HG02852 (cell line): Measurements from ENCODE around the gene C12orf57.

Source experiments
- ATAC-seq: cut with Tn5 transposase; IDR thresholded peaks from one replicate; pipeline ENCODE4 v1.9.1; 2021; ENCODE audit warnings: mild to moderate bottlenecking, moderate library complexity; ENCODE audit not compliant: unreplicated experiment

The C12orf57 gene

GRCh38 chr12:6952121-6952862, 8.5 kb downstream of the C12orf57 start:
- ATAC-seq: no peak

DNA sequence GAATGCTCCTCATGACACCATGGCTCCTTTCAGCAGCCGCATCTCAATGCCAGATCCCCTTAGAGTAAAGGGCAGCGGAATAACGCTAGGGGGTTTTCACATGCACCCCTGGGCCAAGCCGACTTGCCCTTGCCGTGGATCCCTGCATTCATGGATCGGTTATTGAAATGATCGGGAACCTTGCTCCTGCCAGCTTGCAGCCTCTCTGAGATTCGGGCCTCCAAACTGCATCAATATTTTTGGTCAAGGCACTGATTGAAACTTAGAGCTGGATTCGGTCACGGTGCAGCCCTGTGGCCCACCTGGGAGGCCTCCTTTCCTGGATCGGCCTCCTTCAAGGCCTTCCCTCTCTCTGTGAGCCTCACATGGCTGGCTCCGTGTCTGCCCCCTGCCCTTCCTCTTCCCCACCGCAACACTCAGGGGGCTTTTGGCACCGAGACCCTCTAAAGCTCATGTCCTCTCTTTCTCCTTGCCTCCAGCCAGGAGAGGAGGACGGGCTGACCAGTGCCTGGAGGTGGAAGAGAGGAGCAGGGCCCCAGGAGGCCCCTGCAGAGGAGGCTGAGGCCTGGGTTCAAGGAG, 9.1 kb downstream of the C12orf57 start:
- ATAC-seq: no peak

DNA sequence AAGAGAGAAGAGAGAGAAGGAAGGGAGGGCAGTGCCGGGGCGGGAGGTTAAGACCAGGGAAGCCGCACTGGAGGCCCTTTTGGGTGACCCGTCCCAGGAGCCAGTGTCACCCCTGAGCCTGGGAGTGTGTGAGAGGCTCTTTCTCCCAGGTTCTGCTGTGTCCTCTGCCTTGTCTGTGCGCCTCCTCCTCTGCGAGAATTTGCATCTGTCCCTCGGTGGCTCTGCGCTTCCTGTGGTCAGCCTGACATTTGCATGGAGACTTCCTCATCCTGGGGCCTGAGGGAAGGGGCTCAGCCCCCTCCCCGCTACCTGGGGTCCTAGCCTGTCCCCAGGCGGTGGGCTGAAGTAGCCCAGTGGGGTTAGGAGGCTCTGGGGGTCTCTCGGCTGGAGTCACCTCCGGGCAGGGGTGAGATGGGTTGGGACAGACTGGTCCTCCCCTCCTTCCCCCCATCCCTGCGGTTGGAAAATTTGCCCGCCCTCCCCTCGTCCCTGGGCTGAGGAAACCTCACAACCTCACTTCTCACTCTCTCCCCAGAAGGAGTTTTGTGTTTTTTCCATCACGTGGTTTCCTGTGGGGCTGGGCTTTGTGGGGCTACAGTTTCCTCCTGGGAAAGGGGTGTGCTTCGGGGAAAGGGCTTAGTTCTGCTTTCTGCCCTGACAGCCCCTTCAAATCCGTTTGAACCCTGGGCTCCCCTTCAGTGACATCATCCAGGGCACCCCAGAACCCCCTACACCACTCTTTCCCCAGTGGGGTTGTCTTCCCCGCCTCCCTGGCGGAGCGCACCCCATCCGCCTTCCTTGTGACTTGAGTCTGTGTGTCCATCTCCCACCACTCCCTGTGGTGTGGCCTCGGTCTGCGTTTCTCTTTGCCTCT, 9.9 kb downstream of the C12orf57 start:
- ATAC-seq: peak; percentile 53

DNA sequence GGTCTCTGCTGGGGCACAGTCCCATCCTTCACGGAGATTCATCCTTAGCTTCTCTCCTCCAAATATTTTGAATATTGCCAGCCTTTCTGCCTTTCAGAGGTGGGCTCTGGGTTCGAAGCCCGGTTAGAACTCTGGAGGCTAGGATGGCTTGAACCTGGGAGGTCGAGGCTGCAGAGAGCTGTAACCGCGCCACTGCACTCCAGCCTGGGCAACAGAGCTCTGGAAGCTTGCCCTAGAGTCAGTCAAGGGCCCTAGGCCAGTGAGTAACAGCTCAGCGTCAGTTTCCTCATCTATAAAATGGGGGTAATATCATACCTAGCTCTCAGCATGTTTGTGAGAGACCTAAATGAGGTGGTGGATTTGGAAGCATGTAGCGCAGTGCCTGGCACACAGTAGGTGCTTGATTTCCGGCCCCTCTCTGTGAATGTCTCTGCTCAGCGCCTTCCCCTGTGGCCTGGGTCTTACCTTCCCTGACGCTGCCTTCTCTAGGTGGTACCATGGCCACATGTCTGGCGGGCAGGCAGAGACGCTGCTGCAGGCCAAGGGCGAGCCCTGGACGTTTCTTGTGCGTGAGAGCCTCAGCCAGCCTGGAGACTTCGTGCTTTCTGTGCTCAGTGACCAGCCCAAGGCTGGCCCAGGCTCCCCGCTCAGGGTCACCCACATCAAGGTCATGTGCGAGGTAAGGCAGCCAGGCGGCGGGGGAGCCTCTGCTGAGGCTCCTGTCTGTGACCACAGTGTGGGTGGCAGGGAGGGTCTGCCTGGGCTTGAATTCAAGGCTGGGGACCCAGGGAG, 10.7 kb downstream of the C12orf57 start:
- ATAC-seq: no peak

- ATAC-seq: no peak
These were observed 11.5 kb downstream of the C12orf57 start for GRCh38 chr12:6955108-6956020.

GRCh38 chr12:6956021-6956727, 12.4 kb downstream of the C12orf57 start:
- no peak for ATAC-seq

DNA sequence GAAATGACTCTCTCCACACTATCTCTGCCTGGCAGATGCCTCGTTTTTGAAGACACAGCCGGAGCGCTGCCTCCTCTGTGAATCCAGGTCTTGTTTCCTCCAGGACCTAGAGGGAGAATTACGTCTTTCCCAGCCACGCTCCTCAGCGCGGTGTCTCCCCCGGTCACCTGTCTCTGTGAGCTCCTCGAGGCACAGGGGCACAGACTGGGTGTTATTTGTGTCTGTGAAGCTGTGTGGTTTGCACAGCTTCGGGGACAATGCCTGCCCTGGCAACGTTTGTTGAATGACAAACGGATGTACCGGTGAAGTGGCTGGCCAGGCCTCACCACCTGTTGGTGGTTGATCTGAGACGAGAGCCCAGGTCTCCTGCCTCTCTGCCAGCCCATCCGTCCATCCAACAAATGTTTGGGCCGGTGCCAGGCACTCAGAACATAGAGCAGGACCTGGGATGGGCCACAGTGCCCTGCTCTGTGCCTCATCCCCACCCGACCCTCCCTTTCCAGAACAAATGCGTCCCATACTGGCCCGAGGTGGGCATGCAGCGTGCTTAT, 13.4 kb downstream of the C12orf57 start:
- no peak for ATAC-seq

DNA sequence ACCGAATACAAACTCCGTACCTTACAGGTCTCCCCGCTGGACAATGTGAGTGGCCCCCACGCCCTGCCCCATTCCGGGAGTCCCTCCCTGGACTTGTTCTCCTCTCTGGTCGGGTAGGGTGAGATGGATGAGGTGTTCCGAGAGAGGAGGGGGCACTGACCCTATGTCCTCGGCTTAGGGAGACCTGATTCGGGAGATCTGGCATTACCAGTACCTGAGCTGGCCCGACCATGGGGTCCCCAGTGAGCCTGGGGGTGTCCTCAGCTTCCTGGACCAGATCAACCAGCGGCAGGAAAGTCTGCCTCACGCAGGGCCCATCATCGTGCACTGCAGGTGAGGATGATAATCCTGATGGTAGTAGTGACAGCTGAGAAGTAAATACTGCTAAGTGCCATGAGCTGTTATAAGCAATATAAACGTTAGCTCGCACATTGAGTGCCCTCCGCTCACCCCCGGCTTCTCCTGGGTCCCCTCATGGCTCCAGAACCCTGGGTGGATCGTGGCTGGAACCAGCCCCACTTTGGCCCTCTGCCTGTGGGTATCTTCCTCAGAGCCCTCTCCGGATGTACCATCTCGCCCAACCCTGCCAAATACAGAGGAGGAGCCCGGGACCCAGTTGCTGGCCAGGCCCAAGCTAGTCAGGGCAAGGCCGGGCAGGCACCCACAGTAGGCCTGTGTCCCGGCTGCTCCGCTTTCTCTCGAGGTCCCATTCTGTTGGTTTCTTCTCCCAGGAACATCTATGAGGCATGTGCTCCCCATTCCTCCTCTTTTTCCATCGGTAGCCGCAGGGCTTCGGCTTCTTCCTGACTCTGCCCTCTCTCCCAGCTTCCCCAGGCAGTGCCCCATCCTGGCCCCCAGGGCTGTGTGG, 14.2 kb downstream of the C12orf57 start:
- no peak for ATAC-seq

DNA sequence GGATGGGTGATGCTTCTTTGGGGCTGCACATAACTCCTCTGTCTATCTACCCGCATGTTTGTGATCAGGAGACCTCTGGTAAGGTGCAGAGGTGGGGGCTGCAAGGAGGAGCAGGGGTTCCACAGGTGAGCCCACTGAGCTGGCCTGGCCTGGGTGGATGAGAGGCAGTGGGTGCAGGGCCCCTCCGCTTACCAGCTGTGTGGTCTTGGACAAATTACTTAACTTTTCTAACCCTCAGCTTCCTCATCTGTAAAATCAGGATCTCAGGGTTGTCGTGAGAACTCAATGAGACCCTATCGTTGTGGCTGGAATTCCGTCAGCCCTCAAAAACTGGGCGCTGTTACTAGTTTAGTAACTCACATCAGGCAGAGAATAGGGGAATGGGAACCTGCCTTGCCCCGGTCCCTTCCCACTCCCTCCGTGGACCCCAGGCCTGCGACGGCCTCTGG, 14.8 kb downstream of the C12orf57 start:
- no peak for ATAC-seq

GRCh38 chr12:6959058-6959804, 15.4 kb downstream of the C12orf57 start:
- peak; percentile 63 for ATAC-seq

DNA sequence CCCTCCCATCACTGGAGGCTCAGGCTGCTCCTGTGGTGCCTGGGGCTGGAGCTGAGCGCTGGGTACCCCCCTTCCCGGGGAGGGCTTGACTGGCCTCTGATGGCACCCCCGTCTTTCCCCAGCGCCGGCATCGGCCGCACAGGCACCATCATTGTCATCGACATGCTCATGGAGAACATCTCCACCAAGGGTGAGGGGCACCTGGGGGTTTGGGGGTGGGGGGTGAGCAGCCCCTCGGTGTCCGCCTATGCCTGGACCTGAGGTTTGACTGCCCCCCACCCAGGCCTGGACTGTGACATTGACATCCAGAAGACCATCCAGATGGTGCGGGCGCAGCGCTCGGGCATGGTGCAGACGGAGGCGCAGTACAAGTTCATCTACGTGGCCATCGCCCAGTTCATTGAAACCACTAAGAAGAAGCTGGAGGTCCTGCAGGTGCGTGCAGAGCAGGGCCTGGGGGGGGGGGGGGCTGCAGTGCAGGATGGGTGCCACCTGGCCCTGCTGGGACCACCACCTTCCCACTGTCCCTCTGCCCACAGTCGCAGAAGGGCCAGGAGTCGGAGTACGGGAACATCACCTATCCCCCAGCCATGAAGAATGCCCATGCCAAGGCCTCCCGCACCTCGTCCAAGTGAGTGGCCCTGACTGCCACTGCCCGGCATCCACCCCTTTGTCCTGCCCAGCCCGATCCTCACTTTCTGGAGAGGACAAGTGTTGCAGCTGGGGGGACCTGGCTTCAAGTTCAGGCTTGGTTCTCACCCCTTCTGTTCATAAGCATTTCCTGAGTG, 16.2 kb downstream of the C12orf57 start:
- no peak for ATAC-seq

GRCh38 chr12:6960593-6961277, 16.9 kb downstream of the C12orf57 start:
- ATAC-seq: no peak

GRCh38 chr12:6961278-6961694, 17.5 kb downstream of the C12orf57 start:
- no peak for ATAC-seq

DNA sequence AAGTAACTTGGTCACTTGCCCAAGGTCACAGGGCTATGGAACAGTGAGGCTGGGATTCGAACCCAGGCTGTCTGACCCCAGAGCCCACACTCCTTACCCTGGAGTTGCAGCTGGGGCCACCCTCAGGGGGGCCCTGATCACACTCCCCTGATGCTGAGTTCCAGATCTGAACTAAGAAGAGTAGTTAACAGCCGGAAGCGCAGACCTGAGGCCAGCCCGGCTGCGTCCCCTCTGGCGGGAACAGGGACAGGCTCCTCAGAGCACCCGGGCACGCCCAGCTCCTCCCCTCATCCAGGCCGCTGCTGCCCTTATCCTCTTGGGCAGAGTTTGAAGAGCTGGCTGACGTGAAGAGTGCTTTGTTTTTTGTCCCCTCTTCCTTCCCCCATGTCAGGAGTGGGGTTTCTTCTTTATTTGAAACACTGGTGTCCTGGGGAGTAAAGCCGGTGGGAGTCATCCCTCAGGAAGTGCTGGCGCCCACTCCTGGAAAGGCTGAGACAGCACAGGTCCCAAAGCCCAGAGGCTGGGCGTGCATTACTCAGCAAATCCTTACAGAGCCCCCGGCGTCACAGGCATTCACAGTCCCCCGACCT, 18.0 kb downstream of the C12orf57 start:
- ATAC-seq: no peak

- no peak for ATAC-seq
These were observed 18.6 kb downstream of the C12orf57 start for GRCh38 chr12:6962285-6963015.
